T-helper 1 cell treated with Interleukin-12 subunit alpha and Interleukin-12 subunit beta and Interleukin-4 antibody, amounts not matched to agents 30 ng/mL and 1 ng/mL, for 36 hours (primary cell): Measurements from ENCODE around the gene YIF1B. TPM values are rescaled to one million over a fixed set of nuclear protein-coding genes. Genes with fewer than 3 reads are reported as not detected.

Source experiments
- intact Hi-C: fragments of 100-400 bp; cut with micrococcal nuclease; formaldehyde crosslinking; loops from one replicate; pipeline ENCODE4 v1.15.1; 2024
- total RNA-seq: library from RNA; stranded (reverse); gene quantifications from 2 replicates; pipeline ENCODE4 v1.2.3, GENCODE V29; 2022

Gene YIF1B
- total RNA-seq, 1 donor from 2014 or later: 87.4 TPM

DNA sequence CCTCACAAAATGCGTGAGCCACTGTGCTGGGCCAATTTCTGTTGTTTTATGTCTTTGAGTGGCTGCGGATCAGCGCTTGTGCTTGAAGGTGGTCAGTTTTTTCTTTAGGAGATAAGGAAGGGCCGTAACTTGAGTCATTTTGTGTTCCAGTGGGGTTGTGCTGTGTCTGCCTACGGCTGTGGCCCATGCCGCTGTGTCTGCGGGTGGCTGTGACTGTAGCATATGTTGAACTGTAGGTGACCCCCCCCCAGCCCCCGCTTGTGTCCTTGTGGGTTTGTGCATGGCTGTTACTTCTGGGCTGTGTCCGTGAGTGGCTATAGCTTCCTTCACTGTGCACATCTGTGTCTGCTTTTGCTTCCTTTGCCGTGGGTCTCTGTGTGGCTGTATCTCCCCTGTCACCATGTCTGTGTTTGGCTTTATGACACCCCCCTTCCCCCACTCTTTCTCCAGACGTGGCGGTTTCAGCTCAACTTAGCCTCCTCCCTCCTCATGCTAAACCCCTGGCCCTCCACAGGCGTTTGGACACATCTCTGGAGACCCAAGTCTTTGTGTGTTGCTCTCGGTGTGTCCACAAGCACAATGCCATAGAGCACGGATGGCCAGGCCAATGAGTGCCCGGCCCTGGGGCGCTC is 60.2 kb downstream of the YIF1B start:
- intact Hi-C loops: loop anchor here (1.0 to 2.0 kb wide), 4 partner anchors 9 to 80 kb away; partner anchors contain the start of genes CATSPERG and SPINT2

DNA sequence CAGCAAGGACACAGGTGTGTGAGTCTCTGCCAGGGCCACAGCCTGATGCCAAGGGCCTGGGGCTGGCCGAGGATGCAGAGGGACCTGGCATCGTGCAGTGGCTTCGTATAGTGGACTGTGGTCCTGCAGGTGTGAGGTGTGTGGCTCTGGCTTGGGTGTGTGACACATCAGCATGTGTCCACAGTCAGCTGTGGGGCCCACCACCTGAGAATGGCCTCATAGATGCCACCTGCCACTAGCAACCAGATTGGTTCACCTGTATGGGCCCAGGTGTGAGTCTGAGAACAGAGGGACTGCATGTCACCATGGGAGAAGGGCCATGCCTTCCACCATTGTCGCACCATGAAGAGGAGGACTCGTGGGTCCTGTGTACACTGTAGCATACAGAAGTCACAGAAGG is 62.0 kb downstream of the YIF1B start:
- intact Hi-C loops: no loop called here

Other genes with a start within 250 kb of the YIF1B start
- 0.41 and 1.3 TPM in 2 replicates for gene DPF1, start 91.7 kb downstream of the YIF1B start, total RNA-seq
- 66.1 and 70.6 TPM in 2 replicates for gene PPP1R14A, start 59.6 kb downstream of the YIF1B start, total RNA-seq
- gene SPINT2, start 51.4 kb downstream of the YIF1B start, total RNA-seq: 75.5 and 82.3 TPM in 2 replicates
- 0.51 and 0.86 TPM in 2 replicates for gene C19orf33, start 11.7 kb downstream of the YIF1B start, total RNA-seq
- 21.6 and 22.1 TPM in 2 replicates for gene KCNK6, start 3.9 kb upstream of the YIF1B start, total RNA-seq
- gene CATSPERG, start 19.9 kb upstream of the YIF1B start, total RNA-seq: 7.2 and 7.6 TPM in 2 replicates
- 208 and 214 TPM in 2 replicates for gene PSMD8, start 58.6 kb upstream of the YIF1B start, total RNA-seq
- gene GGN, start 72.1 kb upstream of the YIF1B start, total RNA-seq: 0.27 TPM in 1 of 2 replicates, not detected in the other
- gene SPRED3, start 72.8 kb upstream of the YIF1B start, total RNA-seq: 2.0 and 2.1 TPM in 2 replicates
- gene FAM98C, start 87.1 kb upstream of the YIF1B start, total RNA-seq: 33.2 and 35.0 TPM in 2 replicates
- gene RASGRP4, start 110.3 kb upstream of the YIF1B start, total RNA-seq: 0.51 and 0.86 TPM in 2 replicates
- gene RYR1, start 117.7 kb upstream of the YIF1B start, total RNA-seq: 2.3 and 2.9 TPM in 2 replicates